ENCODE measurements around the gene IP6K1.
A peak's percentile ranks its signal among the peaks of the same experiment; 100 is the strongest.
"Not testable (repeated sequence)": the region's sequence is repeated elsewhere in the genome, so short reads cannot be mapped to it uniquely, and the experiment has no call there.

IP6K1 gene

GRCh38 chr3:49686346-49686745 is 100.0 kb downstream of the IP6K1 start:
- peak; percentile 37 for DNase-seq

GRCh38 chr3:49685846-49686245 is 100.5 kb downstream of the IP6K1 start:
- peak; percentile 21 for DNase-seq

DNA sequence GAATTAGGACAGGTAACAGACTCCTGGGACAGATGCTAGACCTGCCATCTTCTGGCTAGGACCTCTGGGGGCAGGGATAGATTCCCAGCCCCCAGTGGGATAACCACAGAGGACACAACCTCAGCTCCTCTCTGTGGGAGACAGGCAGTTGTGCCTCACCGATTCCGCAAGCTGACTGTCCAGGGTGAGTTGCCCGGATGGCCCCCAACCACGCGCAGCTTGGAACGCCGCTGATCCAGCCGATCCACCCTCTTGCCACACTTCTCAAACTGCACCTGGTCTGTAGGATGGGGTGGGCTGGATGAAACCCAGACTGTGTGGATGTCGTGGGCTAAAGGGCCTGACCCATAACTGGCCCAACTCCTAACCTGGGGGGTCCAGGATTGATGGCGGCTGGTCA is 101.2 kb downstream of the IP6K1 start:
- DNase-seq, result not testable (repeated sequence)

DNA sequence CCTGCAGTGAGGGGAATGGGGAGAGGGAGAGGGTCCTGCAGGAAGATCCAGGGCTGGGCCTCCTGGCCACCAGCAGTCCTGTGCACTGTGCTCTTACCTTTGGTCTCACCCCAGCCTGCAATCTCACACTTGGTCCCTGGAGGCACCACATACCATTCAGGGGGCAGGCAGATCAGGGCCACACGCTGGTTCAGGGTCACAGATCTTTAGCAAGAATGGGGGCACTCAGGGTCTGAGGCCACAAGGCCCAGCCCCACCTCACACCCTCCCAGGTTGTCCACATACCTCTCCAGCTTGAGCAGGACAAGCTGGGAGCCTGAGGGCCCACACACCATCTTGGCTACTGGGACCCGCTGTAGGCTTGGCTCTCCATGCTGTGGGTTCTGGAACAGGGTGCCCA is 101.9 kb downstream of the IP6K1 start:
- DNase-seq, result not testable (repeated sequence)

GRCh38 chr3:49683162-49683561 is 103.2 kb downstream of the IP6K1 start:
- DNase-seq, result no peak

- no peak for DNase-seq
These were observed 104.8 kb downstream of the IP6K1 start for GRCh38 chr3:49681543-49681942.

GRCh38 chr3:49681232-49681522 is 105.2 kb downstream of the IP6K1 start:
- no peak for DNase-seq

- DNase-seq, result no peak
These were observed 105.7 kb downstream of the IP6K1 start for GRCh38 chr3:49680493-49681231.

GRCh38 chr3:49675912-49676311 is 110.4 kb downstream of the IP6K1 start:
- DNase-seq, result no peak

GRCh38 chr3:49674497-49674983 is 111.8 kb downstream of the IP6K1 start:
- DNase-seq, result peak; percentile 60

Data from activated CD4-positive, alpha-beta T cell treated with anti-CD3 and anti-CD28 coated beads for 48 hours (primary cell).